Measurements from ENCODE around the gene IL6ST. TPM values are rescaled to one million over a fixed set of nuclear protein-coding genes. Genes with fewer than 3 reads are reported as not detected.

Gene IL6ST
- total and polyA plus RNA-seq, 10 of the 15 experiments (the other 5 are each of a cell fraction or from before 2014, with no cell fraction given) = 1.5 to 139 (median 13.0) TPM

DNA sequence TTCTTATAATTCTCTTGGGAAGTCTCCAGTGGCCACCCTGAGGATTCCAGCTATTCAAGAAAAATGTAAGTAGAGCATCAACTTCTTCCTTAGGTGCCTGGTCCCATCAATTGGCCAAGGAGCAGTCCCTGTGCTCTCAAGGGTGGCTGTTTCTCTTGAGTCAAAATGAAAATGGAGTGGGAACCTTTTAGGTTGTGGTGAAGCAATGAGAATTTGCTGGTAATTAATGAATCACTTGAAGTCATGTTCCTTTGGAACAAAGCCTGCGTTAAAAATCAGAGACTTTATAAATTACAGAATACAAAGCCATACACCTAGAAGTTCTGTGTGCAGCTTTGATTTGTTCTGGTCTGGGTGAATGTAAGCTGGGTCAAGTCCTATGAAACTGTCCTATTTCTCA lies 94.7 kb downstream of the IL6ST start (continued):
- TF ChIP-seq, protein P1, sequence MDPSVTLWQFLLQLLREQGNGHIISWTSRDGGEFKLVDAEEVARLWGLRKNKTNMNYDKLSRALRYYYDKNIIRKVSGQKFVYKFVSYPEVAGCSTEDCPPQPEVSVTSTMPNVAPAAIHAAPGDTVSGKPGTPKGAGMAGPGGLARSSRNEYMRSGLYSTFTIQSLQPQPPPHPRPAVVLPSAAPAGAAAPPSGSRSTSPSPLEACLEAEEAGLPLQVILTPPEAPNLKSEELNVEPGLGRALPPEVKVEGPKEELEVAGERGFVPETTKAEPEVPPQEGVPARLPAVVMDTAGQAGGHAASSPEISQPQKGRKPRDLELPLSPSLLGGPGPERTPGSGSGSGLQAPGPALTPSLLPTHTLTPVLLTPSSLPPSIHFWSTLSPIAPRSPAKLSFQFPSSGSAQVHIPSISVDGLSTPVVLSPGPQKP (IDR thresholded peaks at IDR 0.05; ENCODE audit: low read depth, low read length) = no peak
- TF ChIP-seq, protein P2, sequence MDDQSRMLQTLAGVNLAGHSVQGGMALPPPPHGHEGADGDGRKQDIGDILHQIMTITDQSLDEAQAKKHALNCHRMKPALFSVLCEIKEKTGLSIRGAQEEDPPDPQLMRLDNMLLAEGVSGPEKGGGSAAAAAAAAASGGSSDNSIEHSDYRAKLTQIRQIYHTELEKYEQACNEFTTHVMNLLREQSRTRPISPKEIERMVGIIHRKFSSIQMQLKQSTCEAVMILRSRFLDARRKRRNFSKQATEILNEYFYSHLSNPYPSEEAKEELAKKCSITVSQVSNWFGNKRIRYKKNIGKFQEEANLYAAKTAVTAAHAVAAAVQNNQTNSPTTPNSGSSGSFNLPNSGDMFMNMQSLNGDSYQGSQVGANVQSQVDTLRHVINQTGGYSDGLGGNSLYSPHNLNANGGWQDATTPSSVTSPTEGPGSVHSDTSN (IDR thresholded peaks at IDR 0.05; ENCODE audit: insufficient replicate concordance, low read depth, low read length) = no peak
- TF ChIP-seq STAT3 (IDR thresholded peaks at IDR 0.05; ENCODE audit: low read depth, low read length) = no peak
- TF ChIP-seq IKZF1 (conservative IDR thresholded peaks at IDR 0.05) = peak; percentile 65
- TF ChIP-seq MEF2B (IDR thresholded peaks at IDR 0.05; ENCODE audit: partially characterized antibody, poor library complexity, severe bottlenecking) = peak; percentile 63
- no peak for TF ChIP-seq ATF7 (IDR thresholded peaks at IDR 0.05; ENCODE audit: low read depth)
- no peak for TF ChIP-seq TCF12 (IDR thresholded peaks at IDR 0.05; ENCODE audit: low read depth, low read length)
- TF ChIP-seq YBX1 (IDR thresholded peaks at IDR 0.05) = no peak
- TF ChIP-seq, protein P3, sequence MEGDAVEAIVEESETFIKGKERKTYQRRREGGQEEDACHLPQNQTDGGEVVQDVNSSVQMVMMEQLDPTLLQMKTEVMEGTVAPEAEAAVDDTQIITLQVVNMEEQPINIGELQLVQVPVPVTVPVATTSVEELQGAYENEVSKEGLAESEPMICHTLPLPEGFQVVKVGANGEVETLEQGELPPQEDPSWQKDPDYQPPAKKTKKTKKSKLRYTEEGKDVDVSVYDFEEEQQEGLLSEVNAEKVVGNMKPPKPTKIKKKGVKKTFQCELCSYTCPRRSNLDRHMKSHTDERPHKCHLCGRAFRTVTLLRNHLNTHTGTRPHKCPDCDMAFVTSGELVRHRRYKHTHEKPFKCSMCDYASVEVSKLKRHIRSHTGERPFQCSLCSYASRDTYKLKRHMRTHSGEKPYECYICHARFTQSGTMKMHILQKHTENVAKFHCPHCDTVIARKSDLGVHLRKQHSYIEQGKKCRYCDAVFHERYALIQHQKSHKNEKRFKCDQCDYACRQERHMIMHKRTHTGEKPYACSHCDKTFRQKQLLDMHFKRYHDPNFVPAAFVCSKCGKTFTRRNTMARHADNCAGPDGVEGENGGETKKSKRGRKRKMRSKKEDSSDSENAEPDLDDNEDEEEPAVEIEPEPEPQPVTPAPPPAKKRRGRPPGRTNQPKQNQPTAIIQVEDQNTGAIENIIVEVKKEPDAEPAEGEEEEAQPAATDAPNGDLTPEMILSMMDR (IDR thresholded peaks at IDR 0.05 in 2 of 3, conservative IDR thresholded peaks at IDR 0.05 in 1 of 3; ENCODE audit: control insufficient read depth in 2 of 3, extremely low read depth in 1 of 3, insufficient read depth in 1 of 3, low read depth in 3 of 3, low read length in 3 of 3) = no peak
- TF ChIP-seq, protein P4, sequence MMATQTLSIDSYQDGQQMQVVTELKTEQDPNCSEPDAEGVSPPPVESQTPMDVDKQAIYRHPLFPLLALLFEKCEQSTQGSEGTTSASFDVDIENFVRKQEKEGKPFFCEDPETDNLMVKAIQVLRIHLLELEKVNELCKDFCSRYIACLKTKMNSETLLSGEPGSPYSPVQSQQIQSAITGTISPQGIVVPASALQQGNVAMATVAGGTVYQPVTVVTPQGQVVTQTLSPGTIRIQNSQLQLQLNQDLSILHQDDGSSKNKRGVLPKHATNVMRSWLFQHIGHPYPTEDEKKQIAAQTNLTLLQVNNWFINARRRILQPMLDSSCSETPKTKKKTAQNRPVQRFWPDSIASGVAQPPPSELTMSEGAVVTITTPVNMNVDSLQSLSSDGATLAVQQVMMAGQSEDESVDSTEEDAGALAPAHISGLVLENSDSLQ (IDR thresholded peaks at IDR 0.05) = no peak
- TF ChIP-seq HDGF (IDR thresholded peaks at IDR 0.05) = no peak
- no peak for TF ChIP-seq POLR2AphosphoS5 (IDR thresholded peaks at IDR 0.05; ENCODE audit: low read length)
- TF ChIP-seq CEBPB (IDR thresholded peaks at IDR 0.05; ENCODE audit: borderline replicate concordance in 1 of 2, low read depth in 2 of 2, low read length in 2 of 2) = no peak
- TF ChIP-seq CBX5 (IDR thresholded peaks at IDR 0.05; ENCODE audit: low read depth) = no peak
- TF ChIP-seq, protein P5, sequence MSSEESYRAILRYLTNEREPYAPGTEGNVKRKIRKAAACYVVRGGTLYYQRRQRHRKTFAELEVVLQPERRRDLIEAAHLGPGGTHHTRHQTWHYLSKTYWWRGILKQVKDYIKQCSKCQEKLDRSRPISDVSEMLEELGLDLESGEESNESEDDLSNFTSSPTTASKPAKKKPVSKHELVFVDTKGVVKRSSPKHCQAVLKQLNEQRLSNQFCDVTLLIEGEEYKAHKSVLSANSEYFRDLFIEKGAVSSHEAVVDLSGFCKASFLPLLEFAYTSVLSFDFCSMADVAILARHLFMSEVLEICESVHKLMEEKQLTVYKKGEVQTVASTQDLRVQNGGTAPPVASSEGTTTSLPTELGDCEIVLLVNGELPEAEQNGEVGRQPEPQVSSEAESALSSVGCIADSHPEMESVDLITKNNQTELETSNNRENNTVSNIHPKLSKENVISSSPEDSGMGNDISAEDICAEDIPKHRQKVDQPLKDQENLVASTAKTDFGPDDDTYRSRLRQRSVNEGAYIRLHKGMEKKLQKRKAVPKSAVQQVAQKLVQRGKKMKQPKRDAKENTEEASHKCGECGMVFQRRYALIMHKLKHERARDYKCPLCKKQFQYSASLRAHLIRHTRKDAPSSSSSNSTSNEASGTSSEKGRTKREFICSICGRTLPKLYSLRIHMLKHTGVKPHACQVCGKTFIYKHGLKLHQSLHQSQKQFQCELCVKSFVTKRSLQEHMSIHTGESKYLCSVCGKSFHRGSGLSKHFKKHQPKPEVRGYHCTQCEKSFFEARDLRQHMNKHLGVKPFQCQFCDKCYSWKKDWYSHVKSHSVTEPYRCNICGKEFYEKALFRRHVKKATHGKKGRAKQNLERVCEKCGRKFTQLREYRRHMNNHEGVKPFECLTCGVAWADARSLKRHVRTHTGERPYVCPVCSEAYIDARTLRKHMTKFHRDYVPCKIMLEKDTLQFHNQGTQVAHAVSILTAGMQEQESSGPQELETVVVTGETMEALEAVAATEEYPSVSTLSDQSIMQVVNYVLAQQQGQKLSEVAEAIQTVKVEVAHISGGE (CRISPR knock-in tag; IDR thresholded peaks at IDR 0.05) = no peak
- TF ChIP-seq YY1 (IDR thresholded peaks at IDR 0.05; ENCODE audit: low read depth, low read length) = no peak
- peak; percentile 69; the same call in 1 of the 2 replicates for TF ChIP-seq ZNF24 (IDR thresholded peaks at IDR 0.05)
- TF ChIP-seq SMC3 (IDR thresholded peaks at IDR 0.05; ENCODE audit: borderline replicate concordance, low read length) = no peak
- no peak for TF ChIP-seq EZH2 (IDR thresholded peaks at IDR 0.05; ENCODE audit: borderline replicate concordance, control insufficient read depth, low read depth, low read length)
- no peak for TF ChIP-seq TBL1XR1 (IDR thresholded peaks at IDR 0.05; ENCODE audit: low read depth, low read length)
